Mucosa of rectum (tissue), 2 donors: ENCODE data around the gene ANLN.
A peak's percentile ranks its signal among the peaks of the same experiment; 100 is the strongest.

Experiments used
- H3K27ac ChIP-seq, 2 donors: one replicate each; pipeline ENCODE4 v1.7.0; 2013; ENCODE audit warnings: inconsistent platforms in 2 of 2, low read depth in 2 of 2, low read length in 2 of 2
- H3K27me3 ChIP-seq, 2 donors: one replicate each; pipeline ENCODE4 v1.7.0; 2013; ENCODE audit warnings: low read length in 2 of 2; ENCODE audit not compliant: control insufficient read depth in 2 of 2, insufficient read depth in 2 of 2
- H3K36me3 ChIP-seq, 2 donors: one replicate each; pipeline ENCODE4 v1.7.0; 2013; ENCODE audit warnings: low read length in 2 of 2; ENCODE audit not compliant: control insufficient read depth in 2 of 2, insufficient read depth in 2 of 2
- H3K4me1 ChIP-seq, 2 donors: one replicate each; pipeline ENCODE4 v1.7.0; 2013; ENCODE audit warnings: low read length in 2 of 2, mild to moderate bottlenecking in 1 of 2; ENCODE audit not compliant: control insufficient read depth in 2 of 2, insufficient read depth in 2 of 2
- H3K4me3 ChIP-seq, 2 donors: one replicate each; pipeline ENCODE4 v1.7.0; 2013; ENCODE audit warnings: low read length in 2 of 2
- H3K9ac ChIP-seq, 2 donors: one replicate each; pipeline ENCODE4 v1.7.0; 2013; ENCODE audit warnings: low read length in 2 of 2, low read depth in 1 of 2, mild to moderate bottlenecking in 1 of 2
- H3K9me3 ChIP-seq, 2 donors: one replicate each; pipeline ENCODE4 v1.7.0; 2013; ENCODE audit warnings: low read length in 2 of 2; ENCODE audit not compliant: control insufficient read depth in 2 of 2
- donor health status: healthy.
- donor health status: Normal muscosa, but diverticular disease.

Gene ANLN

GRCh38 chr7:36391436-36392198, 2.0 kb downstream of the ANLN start:
- Histone ChIP-seq H3K4me1 (peaks cover 2 to 6% of the 10 kb centered on the region in 2 donors), H3K9ac (no peak overlapping the region), H3K27me3 (no peaks in the 10 kb centered on the region), H3K27ac (no peak overlapping the region), H3K9me3 (no peaks in the 10 kb centered on the region), H3K4me3 (peak overlapping the region in 1 of 2 donors; percentile 20), H3K36me3 (no peaks in the 10 kb centered on the region)

- no peak overlapping the region for H3K4me3 ChIP-seq
- no peak overlapping the region for H3K27ac ChIP-seq
- H3K9me3 ChIP-seq = no peaks in the 10 kb centered on the region
- H3K4me1 ChIP-seq = peaks cover 2 to 6% of the 10 kb centered on the region in 2 donors
- no peak overlapping the region for H3K9ac ChIP-seq
- H3K36me3 ChIP-seq = no peaks in the 10 kb centered on the region
- no peaks in the 10 kb centered on the region for H3K27me3 ChIP-seq
Observed at GRCh38 chr7:36393826-36394225, 4.2 kb downstream of the ANLN start.

GRCh38 chr7:36395171-36395894, 5.7 kb downstream of the ANLN start:
- Histone ChIP-seq H3K27ac (no peak overlapping the region), H3K4me1 (peaks cover 0 to 2% of the 10 kb centered on the region in 2 donors), H3K4me3 (no peak overlapping the region), H3K36me3 (no peaks in the 10 kb centered on the region), H3K9me3 (no peaks in the 10 kb centered on the region), H3K27me3 (no peaks in the 10 kb centered on the region), H3K9ac (no peak overlapping the region)

- H3K4me3 ChIP-seq = no peak overlapping the region
- H3K9me3 ChIP-seq = no peaks in the 10 kb centered on the region
- no peak overlapping the region for H3K27ac ChIP-seq
- no peaks in the 10 kb centered on the region for H3K36me3 ChIP-seq
- peaks cover 0 to 2% of the 10 kb centered on the region in 2 donors for H3K4me1 ChIP-seq
- H3K9ac ChIP-seq = no peak overlapping the region
- H3K27me3 ChIP-seq = no peaks in the 10 kb centered on the region
Observed at GRCh38 chr7:36396150-36396549, 6.5 kb downstream of the ANLN start.

- no peak overlapping the region for H3K4me3 ChIP-seq
- H3K9me3 ChIP-seq = no peaks in the 10 kb centered on the region
- H3K27me3 ChIP-seq = no peaks in the 10 kb centered on the region
Observed at GRCh38 chr7:36400036-36400435, 10.4 kb downstream of the ANLN start.

GRCh38 chr7:36400606-36401005, 10.9 kb downstream of the ANLN start:
- H3K9me3 ChIP-seq = no peaks in the 10 kb centered on the region
- H3K9ac ChIP-seq = no peak overlapping the region
- H3K27ac ChIP-seq = no peak overlapping the region
- no peak overlapping the region for H3K4me3 ChIP-seq
- no peaks in the 10 kb centered on the region for H3K27me3 ChIP-seq
- H3K4me1 ChIP-seq = peaks cover 4% of the 10 kb centered on the region in 2 donors
- H3K36me3 ChIP-seq = no peaks in the 10 kb centered on the region

More at GRCh38 chr7:36400036-36400435, 10.4 kb downstream of the ANLN start:
- peaks cover under 1 to 4% of the 10 kb centered on the region in 2 donors for H3K4me1 ChIP-seq
- no peak overlapping the region for H3K9ac ChIP-seq
- H3K36me3 ChIP-seq = no peaks in the 10 kb centered on the region
- no peak overlapping the region for H3K27ac ChIP-seq

GRCh38 chr7:36403452-36403851, 13.8 kb downstream of the ANLN start:
- no peak overlapping the region for H3K27ac ChIP-seq
- H3K9me3 ChIP-seq = no peaks in the 10 kb centered on the region
- no peaks in the 10 kb centered on the region for H3K27me3 ChIP-seq
- H3K9ac ChIP-seq = no peak overlapping the region
- H3K36me3 ChIP-seq = no peaks in the 10 kb centered on the region
- H3K4me1 ChIP-seq = peaks cover 4% of the 10 kb centered on the region in 2 donors
- no peak overlapping the region for H3K4me3 ChIP-seq

- Histone ChIP-seq H3K9me3 (no peaks in the 10 kb centered on the region), H3K36me3 (no peaks in the 10 kb centered on the region), H3K27me3 (no peaks in the 10 kb centered on the region), H3K4me1 (peaks cover 4% of the 10 kb centered on the region in 2 donors), H3K4me3 (peak overlapping the region; percentile 5 to 59), H3K9ac (no peak overlapping the region), H3K27ac (peak overlapping the region; percentile 45 to 52)
Observed at GRCh38 chr7:36404639-36405408, 15.2 kb downstream of the ANLN start.

- H3K27ac ChIP-seq = peak overlapping the region; percentile 45 to 52
- peaks cover 4% of the 10 kb centered on the region in 2 donors for H3K4me1 ChIP-seq
- no peaks in the 10 kb centered on the region for H3K27me3 ChIP-seq
- H3K9me3 ChIP-seq = no peaks in the 10 kb centered on the region
- peaks cover 0 to under 1% of the 10 kb centered on the region in 2 donors for H3K36me3 ChIP-seq
- H3K9ac ChIP-seq = no peak overlapping the region
- no peak overlapping the region for H3K4me3 ChIP-seq
Observed at GRCh38 chr7:36405409-36405803, 15.7 kb downstream of the ANLN start.

- Histone ChIP-seq H3K4me1 (peaks cover 4% of the 10 kb centered on the region in 2 donors), H3K36me3 (peaks cover 0 to 3% of the 10 kb centered on the region in 2 donors), H3K9me3 (no peaks in the 10 kb centered on the region), H3K9ac (no peak overlapping the region), H3K27ac (no peak overlapping the region), H3K4me3 (no peak overlapping the region), H3K27me3 (no peaks in the 10 kb centered on the region)
Observed at GRCh38 chr7:36406156-36406555, 16.5 kb downstream of the ANLN start.
